ENCODE data around the gene CDCP2.

Gene CDCP2

DNA sequence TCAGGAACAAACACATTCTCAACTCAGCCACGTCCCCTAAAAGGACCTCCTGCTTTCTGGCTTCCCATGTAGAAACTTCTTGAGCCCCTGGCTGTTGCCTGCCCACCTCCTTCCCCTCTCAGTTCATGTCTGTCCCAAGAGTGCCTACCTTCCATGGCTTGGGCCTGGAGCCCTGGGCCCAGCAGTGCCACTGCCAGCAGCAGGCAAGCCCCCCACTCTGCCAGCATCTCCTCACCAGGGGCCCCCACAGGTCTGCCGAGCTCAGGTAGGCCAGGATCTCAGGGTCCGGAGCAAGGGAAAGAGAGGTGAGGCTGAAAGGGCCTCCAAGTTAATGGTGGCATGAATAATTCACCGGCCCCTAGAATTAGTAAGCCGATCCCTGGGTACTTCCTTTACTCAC is at the start of gene CDCP2:
Gene CDCP2 (minus strand): TSS at position 305 of the 400 bp plus-strand sequence. CDS start 78 bp downstream, at position 227.
- Mint-ChIP-seq H3K27me3 (no peaks in the 10 kb centered on the region), H3K4me1 (ENCODE audit: low read depth) (peaks cover 12% of the 10 kb centered on the region), H3K4me3 (no peak within 1 kb of the TSS), H3K27ac (no peak within 1 kb of the TSS), H3K9me3 (no peaks in the 10 kb centered on the region), H3K36me3 (ENCODE audit: low read depth) (no peaks in the 10 kb centered on the region)
- intact Hi-C loops (cut with micrococcal nuclease) = no loop called here

DNA sequence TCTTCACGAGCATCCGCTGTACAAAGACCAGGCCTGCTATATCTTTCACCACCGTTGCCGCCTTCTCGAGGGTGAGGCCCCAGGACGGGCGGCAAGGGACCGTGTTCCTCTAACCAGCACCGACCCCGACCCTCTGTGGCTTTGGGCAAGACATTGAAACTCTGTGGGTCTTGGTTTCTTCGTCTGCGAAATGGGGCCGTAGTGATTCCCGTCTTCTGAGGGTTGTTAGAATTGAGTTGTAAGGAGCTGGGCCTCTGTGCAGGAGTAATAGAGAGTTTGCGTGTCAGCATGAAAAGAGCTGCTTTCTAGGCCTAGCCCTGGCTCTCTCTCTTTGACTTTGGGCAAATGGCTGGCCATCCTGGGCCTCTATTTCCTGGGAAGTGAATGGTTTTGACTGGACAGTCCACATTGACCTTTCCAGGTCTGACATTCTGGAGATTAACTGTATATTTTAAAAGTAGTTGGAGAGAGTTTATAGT is 47.8 kb upstream of the CDCP2 start:
- Mint-ChIP-seq H3K4me3 (peak overlapping the region; percentile 90), H3K9me3 (no peaks in the 10 kb centered on the region), H3K36me3 (ENCODE audit: low read depth) (peaks cover 44% of the 10 kb centered on the region), H3K27me3 (no peaks in the 10 kb centered on the region), H3K27ac (peak overlapping the region; percentile 82), H3K4me1 (ENCODE audit: low read depth) (peaks cover 25% of the 10 kb centered on the region)
- intact Hi-C loops (cut with micrococcal nuclease) = loop anchor here (5.0 kb wide), 1 partner anchor 148 kb away; the partner anchor contains the start of genes TCEANC2 and TMEM59

DNA sequence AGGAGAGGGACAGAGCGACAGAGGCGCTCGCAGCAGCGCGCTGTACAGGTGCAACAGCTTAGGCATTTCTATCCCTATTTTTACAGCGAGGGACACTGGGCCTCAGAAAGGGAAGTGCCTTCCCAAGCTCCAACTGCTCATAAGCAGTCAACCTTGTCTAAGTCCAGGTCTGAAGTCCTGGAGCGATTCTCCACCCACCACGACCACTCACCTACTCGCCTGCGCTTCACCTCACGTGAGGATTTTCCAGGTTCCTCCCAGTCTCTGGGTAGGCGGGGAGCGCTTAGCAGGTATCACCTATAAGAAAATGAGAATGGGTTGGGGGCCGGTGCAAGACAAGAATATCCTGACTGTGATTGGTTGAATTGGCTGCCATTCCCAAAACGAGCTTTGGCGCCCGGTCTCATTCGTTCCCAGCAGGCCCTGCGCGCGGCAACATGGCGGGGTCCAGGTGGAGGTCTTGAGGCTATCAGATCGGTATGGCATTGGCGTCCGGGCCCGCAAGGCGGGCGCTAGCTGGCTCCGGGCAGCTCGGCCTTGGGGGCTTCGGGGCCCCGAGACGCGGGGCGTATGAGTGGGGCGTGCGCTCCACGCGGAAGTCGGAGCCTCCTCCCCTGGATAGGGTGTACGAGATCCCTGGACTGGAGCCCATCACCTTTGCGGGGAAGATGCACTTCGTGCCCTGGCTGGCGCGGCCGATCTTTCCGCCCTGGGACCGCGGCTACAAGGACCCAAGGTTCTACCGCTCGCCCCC is 47.1 kb upstream of the CDCP2 start, which contains the start of the genes CYB5RL and MRPL37:
Gene CYB5RL (minus strand): TSS at position 266 of the 754 bp plus-strand sequence. CDS start 4,414 bp downstream, outside the sequence.
Gene MRPL37 (plus strand): TSS at position 403 of the 754 bp plus-strand sequence. CDS start 77 bp downstream, at position 480.
- Mint-ChIP-seq H3K4me3 (peak within 1 kb of the TSS; percentile 90), H3K27me3 (no peaks in the 10 kb centered on the region), H3K27ac (peak within 1 kb of the TSS; percentile 82), H3K9me3 (no peaks in the 10 kb centered on the region), H3K4me1 (ENCODE audit: low read depth) (peaks cover 25% of the 10 kb centered on the region), H3K36me3 (ENCODE audit: low read depth) (peaks cover 43% of the 10 kb centered on the region)
- intact Hi-C loops (cut with micrococcal nuclease) = loop anchor here (5.0 kb wide), 1 partner anchor 148 kb away; the partner anchor contains the start of genes TCEANC2 and TMEM59

DNA sequence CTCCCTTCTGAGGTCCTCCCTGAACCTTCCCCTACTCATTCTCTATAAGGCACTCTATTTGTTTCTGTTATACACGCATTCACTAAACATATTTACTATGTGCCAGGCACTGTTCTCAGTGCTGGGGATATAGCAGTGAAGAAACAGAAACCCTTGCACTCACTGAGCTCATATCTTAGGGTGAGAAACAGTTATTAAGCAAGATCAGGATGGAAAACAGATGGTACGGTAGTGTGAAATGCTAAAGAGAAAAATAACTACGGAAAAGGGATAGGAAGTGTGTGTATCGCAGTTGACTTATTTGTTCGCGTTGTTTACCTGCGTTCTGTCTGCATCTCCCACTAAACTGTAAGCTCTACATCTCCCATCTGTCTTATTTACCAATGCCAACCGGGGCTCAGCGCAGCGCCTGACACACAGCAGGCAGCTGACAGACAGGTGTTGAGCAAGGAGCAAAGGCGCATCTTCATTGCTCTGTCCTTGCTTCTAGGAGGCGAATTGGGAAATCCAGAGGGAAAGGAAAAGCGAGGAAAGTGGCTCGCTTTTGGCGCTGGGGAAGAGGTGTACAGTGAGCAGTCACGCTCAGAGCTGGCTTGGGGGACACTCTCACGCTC is 46.5 kb upstream of the CDCP2 start:
- no peaks in the 10 kb centered on the region for H3K27me3 Mint-ChIP-seq
- H3K4me1 Mint-ChIP-seq (ENCODE audit: low read depth) = peaks cover 25% of the 10 kb centered on the region
- intact Hi-C loops (cut with micrococcal nuclease) = no loop called here
- H3K36me3 Mint-ChIP-seq (ENCODE audit: low read depth) = peaks cover 40% of the 10 kb centered on the region
- peak overlapping the region; percentile 90 for H3K4me3 Mint-ChIP-seq
- peak overlapping the region; percentile 82 for H3K27ac Mint-ChIP-seq
- H3K9me3 Mint-ChIP-seq = no peaks in the 10 kb centered on the region

DNA sequence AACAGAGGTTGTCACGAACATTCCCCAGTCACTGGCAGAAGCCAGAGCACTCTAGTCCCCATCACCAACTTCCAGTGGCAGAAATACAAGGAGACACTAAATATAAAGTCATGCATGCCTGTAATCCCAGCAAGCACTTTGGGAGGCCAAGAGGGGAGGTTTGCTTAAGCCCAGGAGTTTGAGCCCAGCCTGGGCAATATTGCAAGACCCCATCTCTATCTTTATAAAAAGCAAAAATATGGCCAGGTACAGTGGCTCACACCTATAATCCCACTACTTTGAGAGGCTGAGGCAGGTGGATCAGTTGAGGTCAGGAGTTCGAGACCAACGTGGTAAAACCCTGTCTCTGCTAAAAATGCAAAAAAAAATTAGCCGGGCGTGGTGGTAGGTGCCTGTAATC is 40.7 kb upstream of the CDCP2 start:
- Mint-ChIP-seq H3K27ac (no peak overlapping the region), H3K4me3 (no peak overlapping the region), H3K36me3 (ENCODE audit: low read depth) (peaks cover 53% of the 10 kb centered on the region), H3K4me1 (ENCODE audit: low read depth) (no peaks in the 10 kb centered on the region), H3K27me3 (no peaks in the 10 kb centered on the region), H3K9me3 (no peaks in the 10 kb centered on the region)
- intact Hi-C loops (cut with micrococcal nuclease) = no loop called here

DNA sequence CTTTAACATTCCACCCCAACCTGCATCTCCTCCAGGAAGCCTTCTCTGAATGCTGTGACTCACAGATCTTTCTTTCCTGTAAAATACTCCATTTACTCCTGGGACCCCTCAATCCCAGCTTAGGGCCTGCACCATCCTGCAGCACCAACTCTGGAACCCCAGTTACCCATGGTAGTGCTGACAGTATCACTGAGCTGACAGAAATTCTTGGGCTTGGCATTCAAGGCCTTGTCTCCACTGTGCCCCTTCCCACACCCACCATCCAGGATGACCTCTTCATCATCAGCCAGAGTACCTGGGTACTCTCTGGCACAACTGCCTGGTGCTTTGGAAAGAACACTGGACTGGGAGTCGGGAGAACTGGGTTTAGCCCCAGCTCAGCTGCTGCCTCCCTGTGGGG is 38.7 kb upstream of the CDCP2 start:
- Mint-ChIP-seq H3K27me3 (no peaks in the 10 kb centered on the region), H3K4me1 (ENCODE audit: low read depth) (no peaks in the 10 kb centered on the region), H3K9me3 (no peaks in the 10 kb centered on the region), H3K4me3 (no peak overlapping the region), H3K36me3 (ENCODE audit: low read depth) (peaks cover 64% of the 10 kb centered on the region), H3K27ac (no peak overlapping the region)
- intact Hi-C loops (cut with micrococcal nuclease) = no loop called here

DNA sequence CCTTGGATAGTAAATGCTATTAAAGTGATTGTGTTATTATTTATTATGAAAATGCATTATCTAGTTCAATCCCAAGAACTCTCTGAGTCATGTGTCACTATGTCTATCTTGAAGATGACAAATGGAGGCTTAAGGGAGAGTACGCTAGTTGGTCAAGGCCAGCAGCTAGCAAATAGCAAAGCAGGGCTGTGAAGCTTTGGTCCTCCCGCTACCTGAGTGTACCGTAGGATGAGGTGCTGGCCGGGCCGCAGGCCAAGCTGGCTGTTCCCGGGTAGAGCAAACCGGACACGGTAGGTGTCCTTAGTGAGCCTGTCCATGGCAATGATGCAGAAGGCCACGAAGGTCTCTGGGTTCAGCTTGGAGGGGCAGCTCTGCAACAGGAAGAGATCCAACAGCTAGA is 37.7 kb upstream of the CDCP2 start:
- H3K9me3 Mint-ChIP-seq = no peaks in the 10 kb centered on the region
- H3K4me1 Mint-ChIP-seq (ENCODE audit: low read depth) = no peaks in the 10 kb centered on the region

DNA sequence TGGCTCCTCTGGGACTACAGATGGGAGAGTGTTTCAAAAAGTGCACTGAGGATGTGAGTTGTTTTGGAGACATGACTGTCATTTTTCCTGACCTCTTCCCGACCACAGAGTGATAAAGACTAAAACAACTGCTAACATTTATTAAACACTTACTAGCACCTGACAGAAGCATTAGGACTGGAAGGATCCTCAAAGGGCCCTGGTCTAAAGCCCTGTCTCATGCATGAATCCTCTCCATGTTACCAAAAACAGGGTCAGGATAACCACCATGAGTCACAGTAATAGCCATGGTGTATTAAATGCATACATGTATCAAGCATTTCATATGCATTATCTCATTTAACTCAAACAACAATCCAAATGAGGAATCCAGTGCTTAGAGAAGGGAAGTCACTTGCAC is 35.5 kb upstream of the CDCP2 start:
- Mint-ChIP-seq H3K4me3 (no peak overlapping the region), H3K4me1 (ENCODE audit: low read depth) (no peaks in the 10 kb centered on the region), H3K27me3 (no peaks in the 10 kb centered on the region), H3K9me3 (no peaks in the 10 kb centered on the region), H3K27ac (no peak overlapping the region), H3K36me3 (ENCODE audit: low read depth) (peaks cover 62% of the 10 kb centered on the region)
- intact Hi-C loops (cut with micrococcal nuclease) = no loop called here

More for the DNA sequence above, 37.7 kb upstream of the CDCP2 start:
- peaks cover 71% of the 10 kb centered on the region for H3K36me3 Mint-ChIP-seq (ENCODE audit: low read depth)
- no peak overlapping the region for H3K4me3 Mint-ChIP-seq
- H3K27ac Mint-ChIP-seq = no peak overlapping the region
- H3K27me3 Mint-ChIP-seq = no peaks in the 10 kb centered on the region
- intact Hi-C loops (cut with micrococcal nuclease) = no loop called here

DNA sequence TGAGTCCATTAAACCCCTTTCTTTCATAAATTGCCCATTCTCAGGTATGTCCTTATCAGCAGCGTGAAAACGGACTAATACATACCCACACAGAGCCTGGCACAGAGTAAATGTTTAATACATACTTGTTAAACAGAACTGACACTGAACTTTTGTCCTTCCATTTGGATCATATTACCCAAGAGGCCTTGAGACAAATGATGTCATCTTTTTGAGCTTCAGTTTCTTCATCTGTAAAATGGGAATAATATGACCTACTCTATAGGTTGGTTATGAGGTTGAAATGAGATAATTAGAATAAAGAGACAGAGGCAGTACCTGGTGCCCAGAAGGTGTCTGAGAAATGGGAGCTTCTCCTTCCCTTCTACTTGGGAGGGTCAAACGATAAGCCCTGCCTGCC is 33.3 kb upstream of the CDCP2 start:
- H3K27me3 Mint-ChIP-seq = no peaks in the 10 kb centered on the region
- H3K4me1 Mint-ChIP-seq (ENCODE audit: low read depth) = no peaks in the 10 kb centered on the region
- no peaks in the 10 kb centered on the region for H3K9me3 Mint-ChIP-seq
- peaks cover 49% of the 10 kb centered on the region for H3K36me3 Mint-ChIP-seq (ENCODE audit: low read depth)
- no peak overlapping the region for H3K27ac Mint-ChIP-seq
- no peak overlapping the region for H3K4me3 Mint-ChIP-seq
- intact Hi-C loops (cut with micrococcal nuclease) = no loop called here

DNA sequence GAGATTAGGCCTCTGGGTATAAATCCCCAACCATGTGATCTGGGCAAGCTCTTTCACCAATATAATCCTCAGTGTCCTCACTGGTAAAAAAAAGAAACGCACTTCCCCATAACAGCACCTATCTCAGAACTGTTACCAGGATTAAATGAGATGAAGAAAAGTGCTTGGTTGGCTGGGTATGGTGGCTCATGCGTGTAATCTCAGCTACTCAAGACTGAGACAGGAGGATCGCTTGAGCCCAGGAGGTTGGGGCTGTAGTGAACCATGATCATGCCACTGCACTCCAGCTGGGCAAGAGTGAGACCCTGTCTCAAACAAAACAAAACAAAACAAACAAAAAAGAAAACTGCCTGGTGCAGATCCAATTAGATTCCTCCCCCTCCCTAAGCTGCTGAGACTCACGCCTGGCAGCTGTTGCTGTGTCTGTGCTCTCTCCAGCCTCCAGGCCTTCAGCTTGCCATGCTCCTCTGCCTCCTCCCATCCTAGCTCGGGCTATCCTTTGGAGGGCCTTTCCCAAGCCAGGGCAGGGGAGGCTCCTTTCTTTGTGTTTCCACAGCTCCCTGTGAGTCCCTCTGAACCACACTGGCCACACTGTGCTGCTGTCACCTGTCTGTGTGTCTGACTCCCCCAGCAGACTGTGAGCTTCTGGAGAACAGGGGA is 28.0 kb upstream of the CDCP2 start:
- Mint-ChIP-seq H3K9me3 (no peaks in the 10 kb centered on the region), H3K4me1 (ENCODE audit: low read depth) (no peaks in the 10 kb centered on the region), H3K27ac (no peak overlapping the region), H3K4me3 (no peak overlapping the region), H3K27me3 (no peaks in the 10 kb centered on the region), H3K36me3 (ENCODE audit: low read depth) (peaks cover 31% of the 10 kb centered on the region)
- intact Hi-C loops (cut with micrococcal nuclease) = no loop called here

DNA sequence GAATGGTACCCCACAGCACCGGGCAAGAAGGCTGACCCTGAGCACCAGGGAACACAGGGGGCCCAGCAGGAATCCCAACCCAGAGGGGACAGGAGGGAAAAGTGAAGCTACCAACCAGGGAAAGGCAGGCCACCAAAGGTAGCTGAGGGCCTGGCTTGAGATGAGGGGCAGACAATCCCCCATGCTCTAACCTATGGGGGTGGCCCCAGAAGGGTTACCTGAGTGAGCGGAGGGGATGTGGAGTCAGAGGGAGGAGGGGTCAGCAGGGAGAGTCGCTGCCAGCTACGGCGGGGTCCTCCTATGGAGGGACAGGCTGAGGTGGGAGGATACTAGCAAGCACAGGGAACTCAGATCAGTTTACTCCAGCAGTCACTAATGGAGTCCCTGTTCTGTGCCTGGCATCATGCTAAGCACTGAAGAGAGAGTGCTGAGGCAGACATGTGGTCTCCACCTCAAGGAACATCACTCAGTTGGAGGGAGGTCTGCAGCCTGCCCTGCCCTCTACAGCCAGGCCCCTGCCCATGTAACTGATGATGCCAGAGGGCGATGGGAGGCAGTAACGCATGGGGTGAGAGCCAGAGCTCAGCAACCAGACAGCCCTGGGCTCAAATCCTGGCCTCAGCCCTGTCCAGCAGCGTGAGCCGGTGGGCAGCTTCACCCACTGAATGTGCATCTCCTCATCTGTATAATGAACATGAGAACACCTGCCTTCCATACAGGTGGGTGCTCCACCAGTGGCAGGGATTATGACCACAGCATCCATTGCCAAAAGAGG is 25.7 kb upstream of the CDCP2 start:
- Mint-ChIP-seq H3K27ac (no peak overlapping the region), H3K4me1 (ENCODE audit: low read depth) (no peaks in the 10 kb centered on the region), H3K27me3 (no peaks in the 10 kb centered on the region), H3K9me3 (no peaks in the 10 kb centered on the region), H3K4me3 (no peak overlapping the region), H3K36me3 (ENCODE audit: low read depth) (peaks cover 21% of the 10 kb centered on the region)
- intact Hi-C loops (cut with micrococcal nuclease) = no loop called here

DNA sequence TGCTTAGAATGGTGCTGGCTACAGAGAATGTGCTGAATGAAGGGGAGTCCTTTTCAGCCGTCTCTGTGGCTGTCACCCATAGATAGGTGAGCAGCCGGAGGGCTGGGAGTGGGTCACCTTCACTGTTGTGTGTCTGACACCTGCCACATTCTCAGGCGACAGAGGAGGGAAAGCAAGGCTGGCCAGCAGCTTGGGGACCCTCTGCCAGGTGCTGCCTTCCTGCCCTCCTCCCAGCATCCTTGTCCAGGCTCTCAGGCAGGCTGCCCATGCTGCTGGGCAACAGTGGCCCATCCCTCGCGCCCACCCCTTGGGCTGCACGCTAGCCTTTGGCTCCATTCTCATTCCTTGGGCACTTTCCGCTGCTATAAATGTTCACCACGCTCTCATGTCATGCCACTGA is 24.9 kb upstream of the CDCP2 start:
- intact Hi-C loops (cut with micrococcal nuclease) = no loop called here
- Mint-ChIP-seq H3K9me3 (no peaks in the 10 kb centered on the region), H3K27ac (no peak overlapping the region), H3K4me1 (ENCODE audit: low read depth) (no peaks in the 10 kb centered on the region), H3K4me3 (no peak overlapping the region), H3K36me3 (ENCODE audit: low read depth) (peaks cover 21% of the 10 kb centered on the region), H3K27me3 (no peaks in the 10 kb centered on the region)

DNA sequence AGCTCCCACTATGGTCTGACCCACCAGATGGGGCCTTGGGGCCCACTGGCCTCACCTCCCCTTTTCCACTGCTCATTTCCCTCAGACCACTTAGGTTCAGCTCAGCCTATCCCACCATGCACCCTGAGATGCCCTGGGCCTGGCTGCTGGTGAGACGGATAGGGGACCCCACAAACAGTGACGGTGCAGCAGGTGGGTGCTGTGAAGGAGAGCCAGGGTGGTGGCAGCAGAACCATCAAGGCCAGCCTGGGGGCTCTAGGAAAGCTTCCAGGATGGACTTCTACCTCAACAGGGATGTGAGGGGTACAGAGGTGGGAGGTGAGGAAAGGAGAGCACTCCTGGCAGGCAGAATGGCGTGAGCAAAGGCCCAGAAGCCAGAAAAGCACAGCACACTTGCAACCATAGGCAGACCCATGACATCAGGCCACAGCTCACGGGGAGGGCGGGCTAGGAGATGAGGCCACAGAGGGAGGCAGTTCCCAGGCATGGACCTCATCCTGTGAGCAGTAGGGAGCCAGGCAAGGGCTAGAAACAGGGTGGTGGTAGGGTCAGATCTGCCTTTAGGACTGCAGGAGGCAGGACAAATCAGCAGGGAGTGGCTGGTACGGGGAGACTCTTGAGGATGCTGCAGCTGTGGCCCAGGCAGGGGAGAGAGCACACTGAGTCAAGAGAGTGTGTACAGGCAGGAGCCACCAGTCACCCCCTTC is 24.0 kb upstream of the CDCP2 start:
- H3K9me3 Mint-ChIP-seq = no peaks in the 10 kb centered on the region
- intact Hi-C loops (cut with micrococcal nuclease) = no loop called here
- peaks cover under 1% of the 10 kb centered on the region for H3K4me1 Mint-ChIP-seq (ENCODE audit: low read depth)
- peaks cover 21% of the 10 kb centered on the region for H3K36me3 Mint-ChIP-seq (ENCODE audit: low read depth)
- H3K4me3 Mint-ChIP-seq = no peak overlapping the region
- no peak overlapping the region for H3K27ac Mint-ChIP-seq
- no peaks in the 10 kb centered on the region for H3K27me3 Mint-ChIP-seq
